ENCODE measurements around the gene ARHGAP25.

DNA sequence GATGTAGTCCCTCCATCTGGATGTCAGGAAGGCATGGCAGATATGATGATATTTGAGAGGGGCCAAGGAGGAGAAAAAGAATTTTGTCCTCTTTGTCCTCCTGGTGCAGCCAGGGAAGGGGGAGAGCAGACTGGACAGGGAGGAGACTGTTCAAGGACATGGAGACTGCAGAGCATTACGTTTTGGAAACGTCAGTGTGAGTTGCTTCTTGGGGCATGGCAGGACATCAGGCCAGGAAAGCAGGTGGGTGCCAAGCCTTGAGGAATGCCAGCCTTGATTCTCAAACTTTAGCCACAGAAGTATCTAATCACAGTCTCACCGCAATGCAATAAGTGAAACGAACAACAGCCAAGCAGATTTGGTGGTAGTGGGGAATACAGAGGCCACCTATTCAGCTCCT, 70.4 kb downstream of the ARHGAP25 start:
- no peak for TF ChIP-seq GATA2 (IDR thresholded peaks at IDR 0.05; ENCODE audit: low read depth, low read length)
- no peak for TF ChIP-seq GATA3 (IDR thresholded peaks at IDR 0.05; ENCODE audit: low read depth, low read length)

Measured in SH-SY5Y (cell line).